GM21423 (cell line): Measurements from ENCODE around the gene ANGPTL8.

Experiments used
- ATAC-seq: cut with Tn5 transposase; IDR thresholded peaks from one replicate; pipeline ENCODE4 v1.9.1; 2021; ENCODE audit warnings: mild to moderate bottlenecking, moderate library complexity; ENCODE audit not compliant: unreplicated experiment

The ANGPTL8 gene

GRCh38 chr19:11260996-11261395 lies 21.6 kb downstream of the ANGPTL8 start:
- ATAC-seq = no peak

- no peak for ATAC-seq
Observed at GRCh38 chr19:11261431-11261970, 22.1 kb downstream of the ANGPTL8 start.

GRCh38 chr19:11261971-11262839 lies 22.8 kb downstream of the ANGPTL8 start, which contains the start of gene DOCK6:
DOCK6 (minus strand) TSS chr19:11262524; CDS start chr19:11262440, 84 bp downstream.
- no peak for ATAC-seq

GRCh38 chr19:11263726-11264125 lies 24.3 kb downstream of the ANGPTL8 start:
- ATAC-seq = no peak

DNA sequence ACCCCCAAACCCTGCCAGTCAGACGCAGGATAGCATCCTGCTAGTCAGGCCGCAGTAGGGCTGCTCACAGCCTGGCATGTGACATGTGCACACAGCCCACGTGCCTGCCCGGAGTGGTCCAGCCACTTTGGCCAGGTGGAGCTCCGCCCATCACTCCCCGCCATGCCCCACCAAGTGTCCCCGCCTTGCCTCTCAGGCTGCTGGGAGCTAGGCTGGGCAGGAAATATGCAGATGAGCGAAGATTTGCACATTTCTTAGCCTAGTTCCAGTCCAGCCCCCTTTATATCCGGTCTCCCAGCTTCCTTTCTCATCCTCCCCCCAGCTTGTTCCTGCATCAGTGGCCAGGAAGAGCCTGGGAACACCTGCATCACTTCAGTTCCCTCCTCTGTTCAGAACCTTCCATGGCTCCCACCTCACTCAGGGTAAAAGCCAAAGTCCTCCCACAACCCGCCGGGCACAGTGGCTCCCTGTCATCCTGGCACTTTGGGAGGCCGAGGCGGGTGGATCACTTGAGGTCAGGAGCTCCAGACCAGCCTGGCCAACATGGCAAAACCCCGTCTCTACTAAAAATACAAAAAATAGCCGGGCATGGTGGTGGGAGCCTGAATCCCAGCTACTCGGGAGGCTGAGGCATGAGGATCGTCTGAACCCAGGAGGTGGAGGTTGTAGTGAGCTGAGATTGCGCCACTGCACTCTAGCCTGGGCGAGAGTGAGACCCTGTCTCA lies 25.2 kb downstream of the ANGPTL8 start:
- ATAC-seq = no peak

- ATAC-seq = no peak
Observed at GRCh38 chr19:11265177-11265784, 25.9 kb downstream of the ANGPTL8 start.

GRCh38 chr19:11265785-11266236 lies 26.4 kb downstream of the ANGPTL8 start:
- no peak for ATAC-seq

DNA sequence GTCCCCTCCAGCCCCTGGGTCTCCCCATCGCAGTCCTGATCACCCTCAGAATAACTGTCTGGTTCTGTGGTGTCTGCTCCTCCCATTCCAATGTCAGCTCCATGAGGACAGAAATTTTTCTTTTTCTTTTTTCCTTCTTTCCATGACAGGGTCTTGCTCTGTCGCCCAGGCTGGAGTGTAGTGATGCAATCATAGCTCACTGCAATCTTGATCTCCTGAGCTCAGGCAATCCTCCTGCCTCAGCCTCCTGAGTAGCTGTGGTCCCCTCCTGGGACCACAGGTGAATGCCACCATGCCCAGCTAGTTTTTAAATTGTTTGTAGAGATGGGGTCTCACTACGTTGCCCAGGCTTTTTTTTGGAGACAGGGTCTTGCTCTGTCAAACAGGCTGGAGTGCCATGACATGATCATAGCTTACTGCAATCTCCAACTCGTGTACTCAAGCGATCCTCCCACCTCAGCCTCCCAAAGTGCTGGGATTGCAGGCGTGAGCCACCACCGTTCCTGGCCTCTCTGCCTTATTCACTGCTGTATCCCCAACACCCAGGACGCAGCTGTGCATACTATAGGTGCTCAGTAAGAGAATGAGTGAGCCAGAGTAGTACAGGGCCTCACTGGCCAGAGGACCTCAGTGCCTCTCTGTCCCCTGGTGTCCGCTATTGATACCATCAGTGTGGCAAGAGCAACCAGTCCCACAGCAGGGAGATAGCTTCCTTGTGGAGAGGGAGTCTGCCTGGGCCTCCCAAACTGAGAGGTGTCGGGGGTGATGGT lies 28.1 kb downstream of the ANGPTL8 start:
- ATAC-seq = no peak

- no peak for ATAC-seq
Observed at GRCh38 chr19:11268783-11269267, 29.4 kb downstream of the ANGPTL8 start.

- no peak for ATAC-seq
Observed at GRCh38 chr19:11269408-11269807, 30.0 kb downstream of the ANGPTL8 start.

GRCh38 chr19:11273296-11273695 lies 33.9 kb downstream of the ANGPTL8 start:
- ATAC-seq = no peak

- no peak for ATAC-seq
Observed at GRCh38 chr19:11273989-11274388, 34.6 kb downstream of the ANGPTL8 start.

- ATAC-seq = no peak
Observed at GRCh38 chr19:11274533-11275086, 35.2 kb downstream of the ANGPTL8 start.

DNA sequence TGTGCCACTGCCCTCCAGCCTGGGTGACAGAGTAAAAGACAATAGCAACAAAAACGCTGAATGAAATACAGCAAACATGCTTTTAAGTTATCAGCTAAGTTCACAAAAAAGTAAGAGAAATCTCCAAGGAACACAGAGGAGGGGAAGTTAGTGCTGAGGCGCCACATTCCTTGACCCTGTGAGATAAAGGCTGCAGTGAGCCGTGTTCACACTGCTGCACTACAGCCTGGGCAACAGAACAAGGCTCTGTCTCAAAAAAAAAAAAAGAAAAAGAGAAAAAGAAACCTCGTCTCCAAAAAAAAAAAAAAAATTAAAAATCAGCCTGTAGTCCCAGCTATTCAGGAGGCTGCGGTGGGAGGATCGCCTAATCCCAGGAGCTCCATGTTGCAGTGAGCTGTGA lies 39.3 kb downstream of the ANGPTL8 start:
- ATAC-seq = no peak

- ATAC-seq = no peak
Observed at GRCh38 chr19:11279505-11280236, 40.3 kb downstream of the ANGPTL8 start.

- ATAC-seq = no peak
Observed at GRCh38 chr19:11281356-11282049, 42.1 kb downstream of the ANGPTL8 start.

GRCh38 chr19:11284515-11284914 lies 45.1 kb downstream of the ANGPTL8 start:
- ATAC-seq = no peak

- no peak for ATAC-seq
Observed at GRCh38 chr19:11286312-11286974, 47.0 kb downstream of the ANGPTL8 start.
